K562 (cell line): ENCODE data around the gene ZNF346. TPM values are rescaled to one million over a fixed set of nuclear protein-coding genes. Genes with fewer than 3 reads are reported as not detected.
A peak's percentile ranks its signal among the peaks of the same experiment; 100 is the strongest.

Experiments
- ATAC-seq: fragments of 200-7000 bp; cut with Tn5 transposase; 3 replicates; pipeline ENCODE4 v1.9.1; 2020; ENCODE audit warnings: moderate library complexity
- BruUV-seq: library from RNA; stranded (reverse); fragments of 400-500 nt; replicated peaks from 2 replicates; lab custom pipeline; 2021; lab: Mats Ljungman, UMichigan
- CTCF ChIA-PET: fragments of 300-600 bp; formaldehyde crosslinking; extraction: SDS; loops from one replicate; lab custom pipeline; 2021; ENCODE audit warnings: low intra/inter-chr PET ratio; lab: Yijun Ruan, JAX
- POLR2A ChIA-PET: fragments of 300-600, 350-650 bp; sonication (Branson Sonifier 250); formaldehyde crosslinking; extraction: SDS; loops from one replicate; lab custom pipeline; 2021; ENCODE audit warnings: antibody characterized with exemption, inconsistent platforms; lab: Yijun Ruan, JAX
- DNase-seq, 4 experiments: peaks; one replicate each; pipeline versions ENCODE4 v3.0.0 to v3.0.0-alpha.2; 2011 to 2018; ENCODE audit warnings: low spot score in 3 of 4, mixed read lengths in 3 of 4; ENCODE audit errors: extremely low read depth in 1 of 4
- FAIRE-seq: peaks from 2 replicates; lab custom pipeline; 2011; peaks lifted over from hg19 to GRCh38; lab: Jason Lieb, UNC
- H2AFZ ChIP-seq: 2 replicates; pipeline ENCODE4 v1.6.0; 2011; ENCODE audit warnings: low read depth, low read length, control low read depth, inconsistent platforms
- H3K27ac ChIP-seq: fragments of 200-600 bp; 3 replicates; pipeline ENCODE4 v1.8.0; 2011; ENCODE audit warnings: low read depth, mild to moderate bottlenecking, control low read depth, inconsistent platforms, low read length, moderate library complexity, mixed read lengths; ENCODE audit errors: extremely low read depth
- H3K27me3 ChIP-seq, 2 experiments: fragments of 300-600 bp in 1 of 2; 2 replicates in 1 of 2; 3 replicates in 1 of 2; pipeline versions ENCODE4 v1.6.0 to v1.8.0; 2011; ENCODE audit warnings: inconsistent platforms in 2 of 2, low read length in 2 of 2, mild to moderate bottlenecking in 1 of 2, mixed read lengths in 1 of 2, moderate library complexity in 1 of 2; ENCODE audit not compliant: control insufficient read depth in 2 of 2, insufficient read depth in 2 of 2
- H3K36me3 ChIP-seq: fragments of 300-600 bp; 3 replicates; pipeline ENCODE4 v1.8.0; 2011; ENCODE audit warnings: mild to moderate bottlenecking, low read length, inconsistent platforms; ENCODE audit not compliant: control insufficient read depth, insufficient read depth
- H3K4me1 ChIP-seq, 2 experiments: fragments of 200-600 bp in 1 of 2; replicated peaks in 1 of 2; 2 replicates in 1 of 2; 3 replicates in 1 of 2; pipeline versions ENCODE4 v1.5.1 to v1.8.0; 2011; ENCODE audit warnings: inconsistent platforms in 2 of 2, low read length in 2 of 2, mild to moderate bottlenecking in 1 of 2, mixed read lengths in 1 of 2, moderate library complexity in 1 of 2; ENCODE audit not compliant: control insufficient read depth in 2 of 2, insufficient read depth in 2 of 2
- H3K4me2 ChIP-seq: 2 replicates; pipeline ENCODE4 v1.6.1; 2011; ENCODE audit warnings: low read length, control low read depth, inconsistent platforms, mixed read lengths; ENCODE audit not compliant: insufficient read depth
- H3K4me3 ChIP-seq: fragments of 200-600 bp; sonication (generic), shearing (Covaris generic); 2 replicates; pipeline ENCODE4 v1.5.1; 2016; ENCODE audit warnings: control low read depth, inconsistent platforms
- H3K79me2 ChIP-seq: fragments of 200-600 bp; 3 replicates; pipeline ENCODE4 v1.8.0; 2011; ENCODE audit warnings: low read length, inconsistent platforms; ENCODE audit not compliant: control insufficient read depth, insufficient read depth
- H3K9ac ChIP-seq, 2 experiments: 2 replicates each; pipeline versions ENCODE4 v1.6.0 to v1.6.1; 2011; ENCODE audit warnings: low read depth in 2 of 2, low read length in 2 of 2, control low read depth in 1 of 2, inconsistent platforms in 1 of 2, mild to moderate bottlenecking in 1 of 2, mixed read lengths in 1 of 2; ENCODE audit not compliant: insufficient read depth in 1 of 2
- H3K9me1 ChIP-seq: one replicate; pipeline ENCODE4 v1.6.0; 2011; ENCODE audit warnings: inconsistent platforms, mild to moderate bottlenecking, low read length, moderate library complexity; ENCODE audit not compliant: control insufficient read depth, insufficient read depth
- H3K9me3 ChIP-seq: replicated peaks from 2 replicates; pipeline ENCODE4 v1.5.1; 2011; ENCODE audit warnings: low read depth, low read length, inconsistent platforms; ENCODE audit not compliant: control insufficient read depth, insufficient read depth
- H4K20me1 ChIP-seq: replicated peaks from 2 replicates; pipeline ENCODE4 v1.6.1; 2011; ENCODE audit warnings: low read length, inconsistent platforms, mixed read lengths; ENCODE audit not compliant: control insufficient read depth, insufficient read depth
- CBX2 ChIP-seq: fragments of 200-600 bp; sonication (generic); IDR thresholded peaks from one replicate; pipeline ENCODE4 v1.6.1; 2012; ENCODE audit warnings: mild to moderate bottlenecking, low read length, inconsistent platforms; ENCODE audit not compliant: insufficient read depth, poor library complexity, severe bottlenecking
- NEUROD1 ChIP-seq: fragments of 150-350 bp; IDR thresholded peaks from 2 replicates; pipeline ENCODE4 v1.6.1; 2014; ENCODE audit warnings: borderline replicate concordance, low read length, low read depth; ENCODE audit not compliant: partially characterized antibody
- POLR2G ChIP-seq: fragments of 200-400 bp; formaldehyde crosslinking; IDR thresholded peaks from 2 replicates; pipeline ENCODE4 v1.6.1; 2017; ENCODE audit warnings: low read depth, mild to moderate bottlenecking, antibody characterized with exemption, low read length, moderate library complexity
- WGBS: fragments of 100-300 bp; shearing (Covaris generic); methylation state at CpG from one replicate; pipeline ENCODE4 v1.1.6; 2016; ENCODE audit warnings: low coverage, mixed read lengths; ENCODE audit not compliant: insufficient coverage; ENCODE audit errors: missing lambda C conversion rate; 5-methylcytosine and 5-hydroxymethylcytosine counted together
- in situ Hi-C: fragments of 300-500 bp; cut with MboI; formaldehyde crosslinking; loops from 4 replicates; pipeline ENCODE4 v1.15.0; 2018; ENCODE audit warnings: inconsistent platforms, mixed read lengths
- intact Hi-C: fragments of 100-400 bp; cut with micrococcal nuclease; formaldehyde crosslinking; loops from 2 replicates; pipeline ENCODE4 v1.14.2; 2022
- polyA plus RNA-seq, 8 experiments: library from polyadenylated mRNA; depleted of rRNA in 4 of 8; stranded (reverse) in 5 of 8; unstranded in 3 of 8; fragments of >200 nt; fragmentation: Nextera tagmentation in 2 of 8; fragmentation: Illumina TruSeq in 1 of 8; extraction: Ambion mirVana in 2 of 8; extraction: Trizol in 1 of 8; gene quantifications; 2 replicates each; pipeline versions ENCODE4 v1.2.1 to v1.2.3, GENCODE V29; 2011 to 2014; ENCODE audit warnings: inconsistent platforms in 1 of 8, missing spikeins in 1 of 8
- total RNA-seq, 7 experiments: library from RNA; depleted of rRNA in 6 of 7; stranded (reverse); fragments of >200 nt in 6 of 7; fragmentation: Illumina TruSeq in 2 of 7; extraction: Trizol in 2 of 7; gene quantifications; 2 replicates each; pipeline versions ENCODE4 v1.2.1 to v1.2.3, GENCODE V29; 2011 to 2021; ENCODE audit warnings: low replicate concordance in 1 of 7

Gene ZNF346
- total and polyA plus RNA-seq, 9 of the 15 experiments (the other 6 are each of a cell fraction or from before 2014, with no cell fraction given), result 5.0 to 25.1 (median 20.1) TPM

DNA sequence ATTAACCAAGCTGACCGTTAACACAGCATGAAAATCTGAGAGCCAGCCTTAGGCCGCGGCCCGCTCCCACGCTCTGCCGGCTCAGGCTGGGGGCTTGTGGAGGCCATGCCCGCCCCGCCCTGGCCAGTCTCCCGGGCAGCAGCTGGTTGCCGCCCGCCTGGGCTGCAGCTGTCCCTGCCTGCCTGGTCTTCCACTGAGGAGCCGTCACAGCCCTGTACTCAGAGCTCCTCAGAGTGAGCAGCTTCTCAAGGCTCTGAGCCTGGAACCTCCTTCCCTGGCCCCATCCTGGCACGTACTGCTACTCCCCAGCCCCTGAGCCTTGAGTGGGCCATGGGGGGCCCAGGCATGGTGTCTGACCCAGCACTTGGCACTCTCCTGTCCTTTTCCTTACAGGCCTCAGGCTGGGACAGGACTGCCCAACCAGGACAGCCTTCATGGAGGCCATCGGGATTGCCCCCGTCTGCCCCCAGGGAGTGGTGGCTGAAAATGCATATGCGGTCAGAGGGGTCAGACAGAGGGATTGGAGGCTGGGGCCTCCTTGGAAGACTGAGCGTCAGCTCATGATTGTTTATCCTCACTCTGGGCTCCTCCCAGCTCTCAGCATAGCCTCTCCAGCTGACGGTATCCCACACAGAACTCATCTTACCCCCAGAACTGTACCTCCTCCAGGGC, 76.1 kb downstream of the ZNF346 start:
- no peaks in the 10 kb centered on the region for H3K36me3 ChIP-seq
- no peaks in the 10 kb centered on the region for H3K9me1 ChIP-seq
- H3K9me3 ChIP-seq, result no peaks in the 10 kb centered on the region
- WGBS, result 56% methylated on average over 10 of the region's 18 CpGs
- H3K4me2 ChIP-seq, result no peak overlapping the region
- no peaks in the 10 kb centered on the region for H3K79me2 ChIP-seq
- ChIA-PET POLR2A (interaction anchor here (1.1 to 1.4 kb wide), 4 partner anchors 9 to 422 kb away, joined by 3 to 6 read pairs (median 4); no protein-coding TSS in a partner anchor), CTCF (no interaction called here)
- no peak for DNase-seq
- no peaks in the 10 kb centered on the region for H4K20me1 ChIP-seq
- peaks cover 0 to 41% of the 10 kb centered on the region in 2 experiments; a peak in 2 of 5 replicates for H3K4me1 ChIP-seq
- TF ChIP-seq NEUROD1 (no peak), CBX2 (no peak), POLR2G (peak; percentile 29; the same call in 1 of the 2 replicates)
- FAIRE-seq, result no peak
- H3K27ac ChIP-seq, result no peak overlapping the region
- intact Hi-C loops (loop anchor here (5.0 kb wide), 1 partner anchor 281 kb away; no protein-coding TSS in a partner anchor), in situ Hi-C loops (no loop called here)
- H3K4me3 ChIP-seq, result no peak overlapping the region
- peaks cover 3 to 5% of the 10 kb centered on the region in 2 experiments; a peak in 3 of 5 replicates for H3K27me3 ChIP-seq
- peak overlapping the region in 1 of 2 experiments; percentile 45; a peak in 1 of 4 replicates for H3K9ac ChIP-seq
- no peak; the same call in 1 of the 3 replicates for ATAC-seq
- no TSS peak for BruUV-seq
- H2AFZ ChIP-seq, result no peak overlapping the region
